22Rv1 (cell line): ENCODE results near the gene TAS2R41.

ENCODE experiments used
- CTCF ChIP-seq: fragments of 450-650 bp; IDR thresholded peaks from 2 replicates; pipeline ENCODE4 v1.5.1; 2017; ENCODE audit warnings: mild to moderate bottlenecking
- ZFX ChIP-seq: fragments of 450-650 bp; IDR thresholded peaks from 2 replicates; pipeline ENCODE4 v1.6.1; 2017; ENCODE audit warnings: antibody characterized with exemption, borderline replicate concordance

GRCh38 chr7:143519411-143520131, 41.9 kb downstream of the TAS2R41 start:
- no peak for TF ChIP-seq CTCF
- TF ChIP-seq ZFX, result no peak
